NCI-H460 (cell line): ENCODE data around the gene DPH5. TPM values are rescaled to one million over a fixed set of nuclear protein-coding genes. Genes with fewer than 3 reads are reported as not detected.
"Not testable (repeated sequence)": the region's sequence is repeated elsewhere in the genome, so short reads cannot be mapped to it uniquely, and the experiment has no call there.

ENCODE experiments used
- DNase-seq: peaks from one replicate; pipeline ENCODE4 v3.0.0-alpha.2; 2016; ENCODE audit warnings: low read depth; ENCODE audit errors: extremely low read depth
- total RNA-seq: library from RNA; depleted of rRNA; stranded (reverse); fragments of >200 nt; shearing (Covaris generic); gene quantifications from 2 replicates; pipeline ENCODE4 v1.2.3, GENCODE V29; 2014

Gene DPH5
- total RNA-seq, 1 experiment from 2014 or later, result 47.7 TPM

DNA sequence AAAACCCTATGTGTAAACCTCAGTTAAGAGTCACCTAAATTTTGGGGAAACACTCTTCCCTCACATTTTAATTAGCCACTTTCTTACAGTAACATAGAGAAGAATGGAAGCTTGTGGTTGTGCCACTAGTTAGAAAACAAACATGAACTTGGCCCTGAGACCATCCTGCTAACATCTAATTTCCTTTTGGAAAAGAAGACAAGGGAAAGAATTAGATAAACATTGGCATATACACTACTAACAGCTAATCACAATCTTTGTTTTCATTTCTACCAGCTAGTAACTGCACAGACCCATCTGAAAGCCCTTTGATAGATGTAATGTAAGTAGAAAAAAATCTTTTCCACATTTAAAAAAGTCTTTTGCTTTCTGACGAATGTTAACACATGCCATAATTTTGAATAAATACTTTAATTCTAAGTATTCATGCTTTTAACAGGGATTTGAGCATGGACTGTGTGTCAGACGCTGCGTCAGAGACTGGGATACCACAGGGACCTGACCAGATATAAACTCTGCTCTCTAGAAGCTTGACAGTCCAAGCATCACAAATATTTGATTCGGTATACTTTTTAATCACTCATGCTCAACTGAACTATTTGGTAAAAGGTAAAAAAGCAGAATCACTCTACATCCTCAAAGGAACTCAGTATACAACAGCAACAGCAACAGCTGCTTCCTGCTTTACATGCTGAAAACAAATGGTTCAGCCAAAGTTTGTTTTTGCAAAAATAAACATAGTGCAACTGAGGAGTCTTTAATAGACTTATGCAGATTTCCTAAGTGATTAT lies 30.2 kb downstream of the DPH5 start:
- no peak for DNase-seq

DNA sequence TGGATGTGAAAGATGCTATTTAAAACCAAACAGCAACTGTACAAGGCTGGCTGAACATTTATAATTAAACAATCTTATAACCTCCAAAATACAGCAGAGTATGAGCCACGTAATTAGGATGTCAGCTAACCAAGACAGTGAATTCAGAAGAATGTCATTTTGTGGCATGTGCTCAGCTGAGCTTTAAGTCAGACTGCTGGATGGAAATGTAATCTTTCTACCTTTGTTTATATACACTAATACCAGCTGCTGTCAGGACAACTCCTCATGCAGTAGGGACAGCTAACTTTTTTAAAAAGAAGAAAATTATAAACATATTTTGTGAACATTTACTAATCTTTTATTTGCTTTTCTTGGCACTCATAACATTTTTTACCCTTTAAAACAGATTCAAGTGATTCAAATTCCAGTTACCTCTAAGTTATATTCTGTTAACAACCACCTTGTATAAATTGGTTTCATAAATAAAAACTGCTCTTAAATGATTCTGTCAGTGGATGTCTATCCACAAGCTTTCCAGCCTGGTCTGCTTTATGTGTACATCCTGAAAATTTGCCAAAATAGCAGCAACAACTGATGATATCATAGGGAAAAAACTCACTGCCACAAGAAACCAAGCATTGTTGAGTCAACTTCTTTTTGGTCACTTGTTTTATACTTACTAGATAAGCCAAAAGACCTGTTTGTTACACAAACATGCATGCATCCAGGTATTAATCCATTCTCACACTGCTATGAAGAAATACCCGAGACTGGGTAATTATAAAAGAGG lies 36.1 kb downstream of the DPH5 start:
- DNase-seq, result no peak

- DNase-seq, result no peak
Observed at GRCh38 chr1:100988121-100988520, 37.5 kb downstream of the DPH5 start.

DNA sequence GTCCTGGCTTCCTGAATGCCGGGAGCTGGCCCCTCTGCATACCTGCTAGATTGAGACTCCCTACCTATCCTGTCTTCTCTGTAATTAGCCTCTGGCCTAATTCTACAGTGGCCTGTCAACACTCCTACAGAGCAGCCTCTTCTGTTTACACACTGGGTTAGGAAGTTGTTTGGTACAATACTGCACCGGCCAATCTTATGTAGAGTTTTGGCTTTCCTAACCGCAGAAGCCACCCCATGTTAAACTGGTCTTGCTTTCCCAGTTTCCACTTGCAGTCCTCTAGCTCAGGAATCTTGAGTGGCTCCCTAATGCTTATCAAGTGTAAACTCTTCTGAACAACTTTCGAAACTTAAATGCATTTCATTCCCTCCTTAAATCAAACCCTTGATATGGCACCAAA lies 42.8 kb downstream of the DPH5 start:
- no peak for DNase-seq

DNA sequence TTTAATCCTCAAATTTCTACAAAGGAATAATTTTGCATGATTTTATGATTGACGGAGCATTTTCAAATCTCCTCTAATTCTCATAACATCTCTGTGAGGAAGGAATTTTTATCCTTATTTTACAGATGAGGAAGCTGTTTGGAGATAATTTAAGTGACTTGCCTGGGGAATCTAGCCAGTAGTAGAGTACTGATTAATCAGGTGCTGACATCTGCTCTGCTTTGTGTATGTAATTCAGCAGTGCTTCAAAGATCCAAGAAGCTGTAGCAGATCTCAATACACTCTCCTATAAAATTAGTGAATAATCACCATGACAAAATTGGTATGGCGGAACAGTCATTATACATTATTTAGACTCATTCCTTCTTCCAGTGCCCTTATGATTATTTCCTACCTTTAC lies 46.0 kb downstream of the DPH5 start:
- no peak for DNase-seq

GRCh38 chr1:100976936-100977335 lies 48.6 kb downstream of the DPH5 start:
- DNase-seq, result no peak

GRCh38 chr1:100972185-100972584 lies 53.4 kb downstream of the DPH5 start:
- DNase-seq, result no peak

- no peak for DNase-seq
Observed at GRCh38 chr1:100971021-100971420, 54.6 kb downstream of the DPH5 start.

DNA sequence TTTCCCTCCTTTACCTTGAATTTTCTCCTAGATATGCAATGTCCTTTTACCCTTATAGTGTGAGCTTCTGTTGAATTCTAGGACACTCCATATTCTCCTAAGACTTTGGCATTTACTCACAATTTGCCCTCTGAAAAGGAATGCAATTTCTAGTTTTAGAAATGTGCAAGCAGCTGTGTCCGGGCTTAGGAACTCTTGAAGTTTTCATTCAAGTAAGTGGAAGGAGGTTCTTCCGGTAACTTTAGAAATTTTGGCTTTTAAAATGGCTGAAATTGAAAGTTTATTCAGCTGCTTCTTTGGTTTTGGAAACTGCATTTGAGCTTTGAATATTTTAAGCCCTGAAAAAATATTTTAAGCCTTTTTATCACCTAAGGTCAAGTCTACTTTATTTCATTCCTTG lies 56.3 kb downstream of the DPH5 start:
- no peak for DNase-seq

DNA sequence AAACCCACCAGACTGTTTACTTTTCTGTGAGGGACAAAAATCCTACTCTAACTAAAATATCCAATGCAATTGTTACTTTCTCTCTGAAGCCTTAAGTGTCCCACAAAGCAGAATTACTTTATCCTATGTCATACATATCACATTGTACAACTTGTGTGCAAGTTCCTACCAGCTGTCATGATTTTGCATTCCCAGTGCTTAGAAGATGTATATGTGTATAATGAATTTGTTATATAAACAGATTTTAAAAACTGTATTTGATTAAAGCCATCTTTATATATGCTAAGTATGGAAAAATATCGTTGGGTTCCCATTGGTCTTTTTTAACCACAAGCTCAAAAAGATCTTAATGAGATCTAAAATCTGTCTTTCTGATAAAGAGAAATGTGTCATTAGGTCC lies 57.0 kb downstream of the DPH5 start:
- DNase-seq, result no peak

DNA sequence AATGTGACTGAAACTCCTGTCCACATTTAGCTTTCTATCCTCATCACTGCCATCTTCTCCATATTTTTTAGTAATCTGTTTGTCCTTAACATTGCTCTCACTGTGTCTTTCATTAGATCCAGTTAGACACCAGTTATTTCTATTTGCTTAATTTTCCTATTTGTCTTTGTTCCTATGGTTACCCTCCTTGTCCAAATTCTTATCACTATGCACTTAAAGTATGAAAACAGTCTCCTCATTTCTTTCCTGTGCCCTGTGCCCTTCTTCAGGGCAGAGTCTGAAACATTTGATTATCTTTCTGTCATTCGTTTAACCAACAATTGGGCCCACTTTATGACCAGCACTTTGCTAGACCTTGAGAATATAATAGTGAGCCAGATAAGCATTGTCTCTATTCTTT lies 65.5 kb downstream of the DPH5 start:
- no peak for DNase-seq

DNA sequence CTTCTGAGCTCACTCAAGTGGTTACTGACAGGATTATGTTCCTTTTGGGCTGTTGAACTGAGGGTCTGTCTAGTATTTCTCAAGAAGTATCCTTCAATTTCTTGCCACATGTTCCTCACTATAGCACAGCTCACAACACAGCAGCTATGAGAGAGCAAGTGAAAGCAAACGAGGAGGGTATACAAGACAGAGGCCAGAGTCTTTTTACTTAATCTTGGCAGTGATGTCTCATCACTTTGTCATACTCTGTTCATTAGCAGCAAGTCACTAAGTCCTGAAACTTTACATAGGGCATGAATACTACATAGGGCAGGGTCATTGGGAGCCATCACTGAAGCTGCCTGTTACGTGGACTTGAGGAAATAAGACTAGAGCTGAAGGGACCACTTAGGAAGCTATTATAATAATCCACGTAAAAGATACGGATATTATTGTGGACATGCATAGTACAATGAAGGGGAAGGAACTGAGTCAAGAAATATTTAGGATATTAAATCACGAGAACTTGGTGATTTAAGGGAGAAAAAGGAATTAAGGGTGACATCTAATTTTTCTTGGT lies 66.0 kb downstream of the DPH5 start:
- no peak for DNase-seq

DNA sequence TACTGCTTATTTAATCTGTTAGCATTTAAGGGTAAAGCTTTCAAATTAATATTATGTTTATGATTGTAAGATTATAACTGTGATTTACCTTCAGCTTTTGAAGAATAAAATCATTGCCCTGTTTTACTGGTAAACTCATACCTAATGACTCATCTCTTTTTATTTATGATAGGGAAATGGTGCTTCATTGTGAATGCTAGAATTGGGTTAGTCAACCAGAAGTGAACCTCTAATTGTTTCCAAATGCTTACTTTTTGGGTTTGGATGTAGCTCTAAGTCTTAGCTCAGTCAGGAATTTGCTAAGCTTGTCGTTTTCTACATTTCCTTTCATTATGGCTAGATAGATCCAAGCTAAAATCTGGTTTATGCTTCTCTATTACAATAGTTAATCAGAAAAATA lies 70.3 kb downstream of the DPH5 start:
- DNase-seq, result no peak

DNA sequence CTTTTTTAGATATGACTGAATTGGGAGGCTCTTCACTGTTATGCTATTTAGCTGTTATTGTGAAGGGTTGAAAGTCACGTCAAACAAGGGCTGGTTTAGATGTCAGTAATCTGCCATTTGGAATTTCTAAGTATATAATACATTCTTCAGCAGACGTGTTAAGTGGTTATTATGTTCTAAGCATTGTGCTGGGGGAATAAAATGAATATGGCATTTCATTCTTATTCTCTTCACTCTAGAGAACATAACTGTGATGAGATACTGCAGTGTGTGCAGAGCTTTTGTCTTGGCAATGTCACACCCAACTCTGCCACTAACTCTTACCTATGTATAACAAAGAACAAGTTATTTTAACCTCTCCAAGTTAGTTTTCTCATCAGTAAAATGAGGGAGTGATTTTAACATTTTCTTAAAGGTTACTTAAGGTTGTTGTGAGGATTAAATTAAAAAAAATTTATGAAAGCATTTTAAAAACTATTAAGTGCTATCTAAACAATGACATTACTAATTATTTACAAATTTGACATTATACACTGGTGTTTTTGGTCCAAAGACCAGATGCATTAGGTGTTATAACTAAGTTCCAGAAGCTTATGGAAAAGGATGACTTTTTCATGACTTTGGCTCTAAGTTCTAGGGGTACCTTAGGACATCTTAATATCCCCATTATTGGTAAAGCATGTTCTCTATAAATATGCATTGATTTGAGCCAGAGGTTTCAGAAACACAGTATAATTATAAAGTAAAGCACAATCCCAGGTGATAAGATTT lies 71.4 kb downstream of the DPH5 start:
- DNase-seq, result no peak

- DNase-seq, result not testable (repeated sequence)
Observed at GRCh38 chr1:100952970-100953369, 72.6 kb downstream of the DPH5 start.

GRCh38 chr1:100952104-100952745 lies 73.4 kb downstream of the DPH5 start:
- no peak for DNase-seq

DNA sequence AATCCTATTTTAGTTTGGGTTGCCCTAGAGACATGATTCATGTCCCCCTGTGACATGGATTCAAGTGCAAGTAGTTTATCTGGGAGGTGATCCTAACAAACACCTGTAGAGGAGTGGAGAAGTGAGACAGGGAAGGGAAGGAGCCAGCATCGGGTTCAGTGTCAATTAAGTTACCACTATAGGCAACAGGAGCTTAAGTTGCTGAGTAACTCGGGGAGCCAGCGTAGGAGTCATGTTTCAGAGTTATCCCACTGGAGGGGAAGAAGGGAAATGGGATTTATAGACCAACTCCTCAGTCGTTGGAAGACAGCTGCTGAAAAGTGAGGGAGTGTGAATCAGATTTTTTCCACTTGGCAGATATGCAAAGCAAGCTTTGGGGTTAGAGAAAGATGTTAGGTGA lies 74.8 kb downstream of the DPH5 start:
- DNase-seq, result no peak

DNA sequence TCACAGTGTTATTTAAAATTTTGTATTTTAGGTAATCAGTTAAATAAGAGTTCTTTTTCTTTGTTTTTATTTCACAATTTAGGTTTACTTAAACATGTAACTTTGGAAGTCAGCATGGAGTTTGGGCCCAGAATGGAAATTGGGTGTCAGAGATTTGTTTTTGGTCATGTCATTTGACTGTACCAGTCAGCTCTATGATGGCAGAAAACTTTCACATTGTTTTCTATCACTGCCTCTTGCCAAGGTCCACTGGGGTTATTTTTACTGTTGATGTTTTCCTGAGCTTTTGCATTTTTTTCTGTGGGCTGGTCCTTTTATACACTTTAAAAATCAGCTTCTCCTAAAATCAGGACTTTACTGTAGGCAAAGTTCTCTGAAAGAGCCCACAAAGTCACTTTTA lies 75.2 kb downstream of the DPH5 start:
- DNase-seq, result no peak

DNA sequence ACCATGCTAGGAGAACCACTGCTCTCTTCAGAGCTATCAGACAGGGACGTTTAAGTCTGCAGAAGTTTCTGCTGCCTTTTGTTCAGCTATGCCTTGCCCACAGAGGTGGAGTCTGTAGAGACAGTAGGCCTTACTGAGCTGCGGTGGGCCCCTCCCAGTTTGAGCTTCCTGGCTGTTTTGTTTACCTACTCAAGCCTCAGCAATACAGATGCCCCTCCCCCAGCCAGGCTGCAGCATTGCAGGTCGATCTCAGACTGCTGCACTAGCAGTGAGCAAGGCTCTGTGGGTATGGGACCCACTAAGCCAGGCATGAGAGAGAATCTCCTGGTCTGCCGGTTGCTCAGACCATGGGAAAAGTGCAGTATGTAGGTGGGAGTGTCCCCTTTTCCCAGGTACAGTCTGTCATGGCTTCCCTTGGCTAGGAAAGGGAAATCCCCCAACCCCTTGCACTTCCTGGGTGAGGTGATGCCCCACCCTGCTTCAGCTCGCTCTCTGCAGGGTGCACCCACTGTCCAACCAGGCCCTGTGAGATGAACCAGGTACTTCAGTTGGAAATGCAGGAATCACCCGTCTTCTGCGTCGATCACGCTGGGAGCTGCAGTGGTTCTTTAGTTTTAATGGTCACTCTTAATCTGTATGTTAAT lies 75.9 kb downstream of the DPH5 start:
- peak; percentile 23 for DNase-seq
